RWPE2 (cell line): ENCODE data around the gene TRAPPC2L.
"Not testable (repeated sequence)": the region's sequence is repeated elsewhere in the genome, so short reads cannot be mapped to it uniquely, and the experiment has no call there.

Experiments used
- ATAC-seq: fragments of 200-7000 bp; cut with Tn5 transposase; 3 replicates; pipeline ENCODE4 v1.9.1; 2021; ENCODE audit warnings: low read depth
- DNase-seq: peaks from one replicate; pipeline ENCODE4 v3.0.0-alpha.2; 2020; ENCODE audit warnings: low spot score
- H3K27ac ChIP-seq: fragments of 450-650 bp; 2 replicates; pipeline ENCODE4 v1.5.1; 2017; ENCODE audit warnings: mild to moderate bottlenecking; ENCODE audit not compliant: poor library complexity, severe bottlenecking
- H3K27me3 ChIP-seq: fragments of 250-450 bp; sonication (Bioruptor Pico); 2 replicates; pipeline ENCODE4 v1.5.1; 2021; ENCODE audit warnings: mild to moderate bottlenecking, moderate library complexity; ENCODE audit not compliant: insufficient read depth, poor library complexity, severe bottlenecking
- H3K36me3 ChIP-seq: fragments of 250-450 bp; sonication (Bioruptor Pico); 2 replicates; pipeline ENCODE4 v1.5.1; 2020; ENCODE audit warnings: low read depth, mild to moderate bottlenecking, moderate library complexity
- H3K4me1 ChIP-seq: fragments of 250-450 bp; sonication (Bioruptor Pico); 2 replicates; pipeline ENCODE4 v1.5.1; 2021; ENCODE audit warnings: mild to moderate bottlenecking, moderate library complexity; ENCODE audit not compliant: insufficient read depth, poor library complexity, severe bottlenecking
- H3K4me3 ChIP-seq: fragments of 250-450 bp; sonication (Bioruptor Pico); 2 replicates; pipeline ENCODE4 v1.5.1; 2021; ENCODE audit warnings: mild to moderate bottlenecking, moderate library complexity; ENCODE audit not compliant: severe bottlenecking
- H3K9me3 ChIP-seq: fragments of 250-450 bp; sonication (Bioruptor Pico); 2 replicates; pipeline ENCODE4 v1.5.1; 2021; ENCODE audit warnings: mild to moderate bottlenecking, moderate library complexity; ENCODE audit not compliant: severe bottlenecking
- CTCF ChIP-seq: fragments of 450-650 bp; IDR thresholded peaks from one replicate; pipeline ENCODE4 v1.5.1; 2017; ENCODE audit warnings: mild to moderate bottlenecking, moderate library complexity; ENCODE audit not compliant: poor library complexity, severe bottlenecking

TRAPPC2L gene

GRCh38 chr16:88819126-88819525, 37.8 kb upstream of the TRAPPC2L start:
- TF ChIP-seq CTCF: no peak
- DNase-seq (no peak), ATAC-seq (no peak)
- H3K4me3 ChIP-seq: no peak overlapping the region
- H3K27me3 ChIP-seq: no peaks in the 10 kb centered on the region
- H3K4me1 ChIP-seq: no peaks in the 10 kb centered on the region
- no peaks in the 10 kb centered on the region for H3K36me3 ChIP-seq
- H3K9me3 ChIP-seq: no peaks in the 10 kb centered on the region
- H3K27ac ChIP-seq: no peak overlapping the region

DNA sequence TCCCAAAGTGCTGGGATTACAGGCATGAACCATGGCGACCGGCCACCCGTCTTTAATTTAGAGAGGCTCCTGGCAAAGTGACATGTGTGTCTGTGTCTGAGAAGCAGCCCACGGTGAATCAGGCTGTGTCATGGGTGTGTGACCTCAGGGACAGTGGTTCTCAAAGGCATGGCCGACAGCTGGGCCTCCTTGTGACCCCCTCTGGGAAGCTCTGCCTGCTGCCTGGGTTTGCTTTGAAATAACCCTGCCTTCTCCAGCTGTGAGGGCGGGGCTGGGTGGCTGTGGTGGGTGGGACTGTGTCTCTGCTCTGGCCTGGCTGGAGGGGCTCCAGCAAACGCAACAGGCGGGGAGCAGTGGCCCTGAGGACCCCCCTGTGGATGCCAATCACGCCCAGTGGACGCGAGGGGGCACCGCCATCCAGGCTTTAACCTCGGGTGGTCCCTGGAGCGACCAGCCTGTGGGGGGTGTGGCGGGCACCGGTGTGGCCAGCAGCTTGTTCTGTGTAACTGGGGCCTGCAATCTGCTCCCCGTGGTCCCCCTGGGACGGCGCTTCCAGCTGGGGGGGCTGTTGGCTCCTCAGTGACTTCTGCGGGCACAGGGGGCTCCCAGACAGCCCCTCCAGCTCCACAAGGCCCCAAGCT, 36.4 kb upstream of the TRAPPC2L start:
- H3K36me3 ChIP-seq: no peaks in the 10 kb centered on the region
- no peaks in the 10 kb centered on the region for H3K9me3 ChIP-seq
- H3K4me1 ChIP-seq: no peaks in the 10 kb centered on the region
- H3K27me3 ChIP-seq: no peaks in the 10 kb centered on the region
- no peak for ATAC-seq
- no peak for TF ChIP-seq CTCF
- DNase-seq: no peak
- no peak overlapping the region for H3K27ac ChIP-seq
- H3K4me3 ChIP-seq: no peak overlapping the region

- Histone ChIP-seq H3K4me1 (no peaks in the 10 kb centered on the region), H3K27me3 (no peaks in the 10 kb centered on the region), H3K9me3 (no peaks in the 10 kb centered on the region), H3K27ac (no peak overlapping the region), H3K4me3 (no peak overlapping the region), H3K36me3 (no peaks in the 10 kb centered on the region)
- TF ChIP-seq CTCF: no peak
- ATAC-seq: no peak
- DNase-seq: no peak
These were observed 35.6 kb upstream of the TRAPPC2L start for GRCh38 chr16:88821168-88821850.

DNA sequence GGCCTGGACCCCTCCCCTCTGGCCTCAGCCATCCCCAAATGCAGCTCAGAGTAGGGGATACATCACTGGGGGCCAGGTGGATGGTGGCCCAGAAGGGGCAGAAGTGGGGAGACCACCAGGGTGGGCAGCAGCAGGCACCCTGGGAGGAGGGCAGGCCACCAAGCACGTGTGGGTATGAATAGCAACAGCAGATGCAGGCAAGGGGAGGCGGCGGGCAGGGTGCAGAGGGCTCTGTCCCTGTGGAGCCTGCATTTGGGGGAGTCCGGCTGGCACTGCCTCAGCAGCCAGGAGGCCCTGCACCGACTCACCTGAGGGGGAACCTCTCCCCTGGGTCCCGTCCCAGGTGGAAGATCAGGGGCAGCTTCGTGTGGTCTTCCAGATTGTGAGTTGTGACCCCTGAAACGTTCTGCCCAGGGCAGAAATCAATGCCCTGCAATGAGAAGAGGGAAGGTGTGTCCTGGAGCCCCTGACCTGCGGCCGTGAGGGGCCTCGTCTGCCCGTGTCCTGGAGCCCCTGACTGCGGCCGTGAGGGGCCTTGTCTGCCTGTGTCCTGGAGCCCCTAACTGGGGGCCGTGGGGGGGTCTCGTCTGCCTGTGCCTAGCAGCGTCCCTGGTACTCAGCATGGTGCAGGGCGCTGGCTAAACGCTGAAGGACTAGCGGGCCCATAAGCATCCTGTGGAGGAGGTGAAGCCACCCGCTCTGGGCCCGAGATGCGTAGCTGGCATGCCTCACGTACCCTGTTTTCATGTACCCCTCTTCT, 34.5 kb upstream of the TRAPPC2L start:
- ATAC-seq (no peak), DNase-seq (no peak)
- Histone ChIP-seq H3K4me3 (no peak overlapping the region), H3K4me1 (no peaks in the 10 kb centered on the region), H3K36me3 (no peaks in the 10 kb centered on the region), H3K27me3 (no peaks in the 10 kb centered on the region), H3K9me3 (no peaks in the 10 kb centered on the region), H3K27ac (no peak overlapping the region)
- no peak for TF ChIP-seq CTCF

DNA sequence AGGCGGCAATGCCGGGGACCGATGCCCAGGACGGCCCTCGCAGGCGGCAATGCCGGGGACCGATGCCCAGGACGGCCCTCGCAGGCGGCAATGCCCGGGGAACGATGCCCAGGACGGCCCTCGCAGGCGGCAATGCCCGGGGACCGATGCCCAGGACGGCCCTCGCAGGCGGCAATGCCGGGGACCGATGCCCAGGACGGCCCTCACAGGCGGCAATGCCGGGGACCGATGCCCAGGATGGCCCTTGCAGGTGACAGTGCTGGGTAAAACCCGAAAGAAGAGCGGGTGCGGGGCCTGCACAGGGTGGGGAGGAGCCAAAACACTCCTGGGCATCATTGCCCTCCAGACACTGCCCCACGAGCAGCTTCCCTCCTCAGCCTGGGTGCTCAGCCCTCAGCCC, 33.3 kb upstream of the TRAPPC2L start:
- H3K27me3 ChIP-seq, H3K9me3 ChIP-seq, ATAC-seq, H3K27ac ChIP-seq, H3K36me3 ChIP-seq, H3K4me3 ChIP-seq, DNase-seq, H3K4me1 ChIP-seq: not testable (repeated sequence)
